Keratinocyte (primary cell): ENCODE measurements around the gene COX7B2.

Experiments used
- EZH2 ChIP-seq: IDR thresholded peaks from one replicate; pipeline ENCODE4 v1.6.1; 2012; ENCODE audit warnings: inconsistent platforms, mild to moderate bottlenecking, low read length, moderate library complexity
- TF ChIP-seq, protein P1 (sequence below), 3 experiments: IDR thresholded peaks in 1 of 3; conservative IDR thresholded peaks in 1 of 3; optimal IDR thresholded peaks in 1 of 3; 2 replicates in 2 of 3; 3 replicates in 1 of 3; pipeline versions ENCODE3 to v1.5.1; 2011; ENCODE audit warnings: low read length in 3 of 3, mild to moderate bottlenecking in 3 of 3, moderate library complexity in 2 of 3, control low read depth in 1 of 3, inconsistent platforms in 1 of 3; ENCODE audit not compliant: insufficient read depth in 2 of 3; ENCODE audit errors: extremely low read depth in 1 of 3

DNA sequence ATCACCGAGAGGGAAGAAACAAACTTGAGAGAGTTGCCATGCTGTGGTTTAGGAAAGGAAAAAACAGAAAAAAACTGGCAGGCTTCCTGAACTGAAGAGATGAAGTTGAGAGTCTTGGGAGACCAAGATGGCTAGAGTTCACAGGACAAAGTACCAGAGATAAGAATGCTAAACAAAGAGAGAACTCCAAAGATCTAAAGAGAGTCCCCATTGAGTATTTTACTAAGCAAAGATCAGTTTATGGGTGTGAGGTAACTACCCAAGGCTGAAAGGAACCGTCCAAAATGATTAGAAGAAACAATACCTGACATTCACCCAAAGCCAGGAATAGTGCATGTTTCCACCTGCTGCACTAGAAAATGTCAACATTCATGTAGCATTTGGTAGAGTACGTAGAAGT, 21.8 kb upstream of the COX7B2 start:
- TF ChIP-seq EZH2, result no peak
- TF ChIP-seq, protein P1, sequence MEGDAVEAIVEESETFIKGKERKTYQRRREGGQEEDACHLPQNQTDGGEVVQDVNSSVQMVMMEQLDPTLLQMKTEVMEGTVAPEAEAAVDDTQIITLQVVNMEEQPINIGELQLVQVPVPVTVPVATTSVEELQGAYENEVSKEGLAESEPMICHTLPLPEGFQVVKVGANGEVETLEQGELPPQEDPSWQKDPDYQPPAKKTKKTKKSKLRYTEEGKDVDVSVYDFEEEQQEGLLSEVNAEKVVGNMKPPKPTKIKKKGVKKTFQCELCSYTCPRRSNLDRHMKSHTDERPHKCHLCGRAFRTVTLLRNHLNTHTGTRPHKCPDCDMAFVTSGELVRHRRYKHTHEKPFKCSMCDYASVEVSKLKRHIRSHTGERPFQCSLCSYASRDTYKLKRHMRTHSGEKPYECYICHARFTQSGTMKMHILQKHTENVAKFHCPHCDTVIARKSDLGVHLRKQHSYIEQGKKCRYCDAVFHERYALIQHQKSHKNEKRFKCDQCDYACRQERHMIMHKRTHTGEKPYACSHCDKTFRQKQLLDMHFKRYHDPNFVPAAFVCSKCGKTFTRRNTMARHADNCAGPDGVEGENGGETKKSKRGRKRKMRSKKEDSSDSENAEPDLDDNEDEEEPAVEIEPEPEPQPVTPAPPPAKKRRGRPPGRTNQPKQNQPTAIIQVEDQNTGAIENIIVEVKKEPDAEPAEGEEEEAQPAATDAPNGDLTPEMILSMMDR (optimal IDR thresholded peaks at IDR 0.05 in 1 of 3, IDR thresholded peaks at IDR 0.05 in 1 of 3, conservative IDR thresholded peaks at IDR 0.05 in 1 of 3; ENCODE audit: extremely low read depth in 1 of 3, insufficient read depth in 2 of 3, low read length in 3 of 3), result no peak
